Measurements from ENCODE around the gene CLSTN3.

- TF ChIP-seq POLR2A (IDR thresholded peaks at IDR 0.05) (no peak), CTCF (IDR thresholded peaks at IDR 0.05) (no peak)
Observed at GRCh38 chr12:7118881-7119280, 11.3 kb upstream of the CLSTN3 start.
